Measurements from ENCODE around the gene IFNB1. TPM values are rescaled to one million over a fixed set of nuclear protein-coding genes. Genes with fewer than 3 reads are reported as not detected.

IFNB1 gene
- total RNA-seq, 1 donor from 2014 or later, result not detected

- Mint-ChIP-seq H3K27ac (no peak within 1 kb of the TSS), H3K9me3 (peaks cover 2% of the 10 kb centered on the region), H3K36me3 (no peaks in the 10 kb centered on the region), H3K4me3 (peak within 1 kb of the TSS; percentile 44), H3K27me3 (ENCODE audit: insufficient read depth, low read depth) (peaks cover 5% of the 10 kb centered on the region), H3K4me1 (peaks cover 3% of the 10 kb centered on the region)
- peak; percentile 61 for DNase-seq (ENCODE audit: low spot score)
- Histone ChIP-seq H3K27me3 (peaks cover 10% of the 10 kb centered on the region), H3F3A (ENCODE audit: low read depth) (peaks cover 14% of the 10 kb centered on the region), H3K9me3 (ENCODE audit: low read depth) (no peaks in the 10 kb centered on the region), H3K4me2 (peak within 1 kb of the TSS; percentile 81), H3K9ac (no peak within 1 kb of the TSS), H3K79me2 (ENCODE audit: low read depth) (no peaks in the 10 kb centered on the region), H2AFZ (replicated peaks) (peak within 1 kb of the TSS; percentile 96), H3K4me3 (peak within 1 kb of the TSS; percentile 57), H3K4me1 (peaks cover 10% of the 10 kb centered on the region), H4K20me1 (ENCODE audit: low read depth) (no peaks in the 10 kb centered on the region), H3K27ac (no peak within 1 kb of the TSS), H3K36me3 (no peaks in the 10 kb centered on the region)
- TF ChIP-seq EZH2phosphoT487 (IDR thresholded peaks at IDR 0.05), result no peak
- no peak for TF ChIP-seq EZH2 (IDR thresholded peaks at IDR 0.05)
- TF ChIP-seq CTCF (IDR thresholded peaks at IDR 0.05), result no peak
These were observed 46.5 kb downstream of the IFNB1 start, which contains the start of gene HACD4 for GRCh38 chr9:21031091-21031807. Gene HACD4, minus strand, starts transcription at chr9:21031640. Its CDS starts 50 bp downstream, at chr9:21031590.

GRCh38 chr9:21030389-21031035, 47.2 kb downstream of the IFNB1 start:
- Histone ChIP-seq H3F3A (ENCODE audit: low read depth) (peaks cover 14% of the 10 kb centered on the region), H3K9me3 (ENCODE audit: low read depth) (no peaks in the 10 kb centered on the region), H2AFZ (replicated peaks) (peak overlapping the region; percentile 96), H3K4me1 (peaks cover 10% of the 10 kb centered on the region), H3K27me3 (peaks cover 10% of the 10 kb centered on the region), H4K20me1 (ENCODE audit: low read depth) (no peaks in the 10 kb centered on the region), H3K4me3 (peak overlapping the region; percentile 57), H3K9ac (no peak overlapping the region), H3K4me2 (peak overlapping the region; percentile 81), H3K27ac (no peak overlapping the region), H3K79me2 (ENCODE audit: low read depth) (no peaks in the 10 kb centered on the region), H3K36me3 (no peaks in the 10 kb centered on the region)
- DNase-seq (ENCODE audit: low spot score), result no peak
- no peak overlapping the region for H3K27ac Mint-ChIP-seq
- H3K4me3 Mint-ChIP-seq, result no peak overlapping the region
- TF ChIP-seq EZH2 (IDR thresholded peaks at IDR 0.05) (no peak), EZH2phosphoT487 (IDR thresholded peaks at IDR 0.05) (no peak), CTCF (IDR thresholded peaks at IDR 0.05) (no peak)
- no peaks in the 10 kb centered on the region for H3K36me3 Mint-ChIP-seq
- H3K27me3 Mint-ChIP-seq (ENCODE audit: insufficient read depth, low read depth), result peaks cover 5% of the 10 kb centered on the region
- H3K9me3 Mint-ChIP-seq, result peaks cover 2% of the 10 kb centered on the region
- peaks cover 3% of the 10 kb centered on the region for H3K4me1 Mint-ChIP-seq

- Histone ChIP-seq H3K79me2 (ENCODE audit: low read depth) (no peaks in the 10 kb centered on the region), H2AFZ (replicated peaks) (no peak overlapping the region), H3K27me3 (peaks cover 10% of the 10 kb centered on the region), H3K4me2 (no peak overlapping the region), H3K27ac (no peak overlapping the region), H3K36me3 (no peaks in the 10 kb centered on the region), H3K9ac (no peak overlapping the region), H3K9me3 (ENCODE audit: low read depth) (no peaks in the 10 kb centered on the region), H3K4me1 (peaks cover 10% of the 10 kb centered on the region), H3K4me3 (no peak overlapping the region), H3F3A (ENCODE audit: low read depth) (peaks cover 14% of the 10 kb centered on the region), H4K20me1 (ENCODE audit: low read depth) (no peaks in the 10 kb centered on the region)
- H3K4me3 Mint-ChIP-seq, result no peak overlapping the region
- peaks cover 3% of the 10 kb centered on the region for H3K4me1 Mint-ChIP-seq
- peaks cover 5% of the 10 kb centered on the region for H3K27me3 Mint-ChIP-seq (ENCODE audit: insufficient read depth, low read depth)
- no peaks in the 10 kb centered on the region for H3K36me3 Mint-ChIP-seq
- peaks cover 2% of the 10 kb centered on the region for H3K9me3 Mint-ChIP-seq
- no peak for DNase-seq (ENCODE audit: low spot score)
- no peak for TF ChIP-seq EZH2phosphoT487 (IDR thresholded peaks at IDR 0.05)
- no peak for TF ChIP-seq EZH2 (IDR thresholded peaks at IDR 0.05)
- no peak for TF ChIP-seq CTCF (IDR thresholded peaks at IDR 0.05)
- no peak overlapping the region for H3K27ac Mint-ChIP-seq
These were observed 48.1 kb downstream of the IFNB1 start for GRCh38 chr9:21029661-21030060.

Measured in neural progenitor cell (in vitro differentiated cells).